H1 (cell line): ENCODE results near the gene CCDC197. TPM values are rescaled to one million over a fixed set of nuclear protein-coding genes. Genes with fewer than 3 reads are reported as not detected.

Experiments
- CTCF ChIA-PET: fragments of 300-600 bp; sonication (Branson Sonifier 250); formaldehyde crosslinking; loops from one replicate; lab custom pipeline; 2021; ENCODE audit not compliant: partially characterized antibody; lab: Charles Lee
- POLR2A ChIA-PET: fragments of 300-600 bp; sonication (Branson Sonifier 250); formaldehyde crosslinking; loops from one replicate; lab custom pipeline; 2021; ENCODE audit warnings: inconsistent platforms; ENCODE audit not compliant: partially characterized antibody; lab: Charles Lee
- DNase-seq, 2 experiments: peaks; one replicate each; pipeline versions ENCODE4 v3.0.0 to v3.0.0-alpha.2; 2010 to 2022; ENCODE audit warnings: low spot score in 2 of 2, low read depth in 1 of 2, mixed read lengths in 1 of 2
- FAIRE-seq: peaks from 2 replicates; lab custom pipeline; 2011; peaks lifted over from hg19 to GRCh38; lab: Jason Lieb, UNC
- H2AFZ ChIP-seq: 2 replicates; pipeline ENCODE4 v1.8.1; 2012; ENCODE audit warnings: low read length, inconsistent platforms
- H2AK5ac ChIP-seq: 2 replicates; pipeline ENCODE4 v1.6.1; 2013; ENCODE audit warnings: low read depth, low read length
- H2BK120ac ChIP-seq: replicated peaks from 2 replicates; pipeline ENCODE3; 2013; ENCODE audit warnings: low read depth, low read length, inconsistent platforms
- H2BK12ac ChIP-seq: 2 replicates; pipeline ENCODE4 v1.6.1; 2013; ENCODE audit warnings: low read depth, low read length
- H2BK15ac ChIP-seq: 2 replicates; pipeline ENCODE4 v1.6.1; 2013; ENCODE audit warnings: low read length
- H2BK20ac ChIP-seq: 2 replicates; pipeline ENCODE4 v1.6.1; 2013; ENCODE audit warnings: low read length
- H2BK5ac ChIP-seq: 2 replicates; pipeline ENCODE4 v1.6.1; 2013; ENCODE audit warnings: low read depth, low read length
- H3K14ac ChIP-seq: 2 replicates; pipeline ENCODE4 v1.6.1; 2013; ENCODE audit warnings: inconsistent platforms; ENCODE audit not compliant: insufficient read length
- H3K18ac ChIP-seq: 2 replicates; pipeline ENCODE4 v1.6.1; 2013; ENCODE audit warnings: low read length; ENCODE audit errors: extremely low read depth
- H3K23ac ChIP-seq: 2 replicates; pipeline ENCODE4 v1.6.1; 2013; ENCODE audit warnings: inconsistent platforms; ENCODE audit not compliant: insufficient read length
- H3K23me2 ChIP-seq: 2 replicates; pipeline ENCODE4 v1.6.1; 2013; ENCODE audit warnings: low read depth, low read length
- H3K27ac ChIP-seq: 2 replicates; pipeline ENCODE4 v1.6.1; 2011; ENCODE audit warnings: low read depth, low read length, inconsistent platforms
- H3K27me3 ChIP-seq, 4 experiments: replicated peaks in 1 of 4; 1 replicate in 1 of 4; 2 replicates in 3 of 4; pipeline versions ENCODE4 v1.6.1 to v1.8.1; 2011 to 2013; ENCODE audit warnings: low read length in 3 of 4, mild to moderate bottlenecking in 3 of 4, inconsistent platforms in 2 of 4, mixed read lengths in 2 of 4, moderate library complexity in 1 of 4; ENCODE audit not compliant: control insufficient read depth in 3 of 4, insufficient read depth in 3 of 4; ENCODE audit errors: extremely low read depth in 1 of 4
- H3K36me3 ChIP-seq, 4 experiments: 2 replicates each; pipeline versions ENCODE4 v1.6.1 to v1.8.1; 2011 to 2013; ENCODE audit warnings: mild to moderate bottlenecking in 4 of 4, low read length in 3 of 4, moderate library complexity in 2 of 4, control low read depth in 1 of 4, inconsistent platforms in 1 of 4; ENCODE audit not compliant: insufficient read depth in 4 of 4, control insufficient read depth in 2 of 4
- H3K4ac ChIP-seq: replicated peaks from 2 replicates; pipeline ENCODE3; 2013; ENCODE audit warnings: low read length, low read depth, mixed read lengths, inconsistent platforms; ENCODE audit not compliant: insufficient read length
- H3K4me1 ChIP-seq, 4 experiments: replicated peaks in 1 of 4; 1 replicate in 1 of 4; 2 replicates in 3 of 4; pipeline versions ENCODE4 v1.6.1 to v1.8.1; 2011 to 2013; ENCODE audit warnings: low read length in 3 of 4, inconsistent platforms in 2 of 4, mixed read lengths in 1 of 4; ENCODE audit not compliant: insufficient read depth in 4 of 4, control insufficient read depth in 3 of 4
- H3K4me2 ChIP-seq, 2 experiments: 2 replicates each; pipeline versions ENCODE4 v1.6.1 to v1.8.1; 2011 to 2013; ENCODE audit warnings: low read depth in 2 of 2, low read length in 2 of 2, control low read depth in 1 of 2, inconsistent platforms in 1 of 2, mild to moderate bottlenecking in 1 of 2; ENCODE audit not compliant: insufficient read depth in 1 of 2
- H3K4me3 ChIP-seq, 4 experiments: fragments of 200-600, 300-600 bp in 1 of 4; sonication (generic), shearing (Covaris generic), sonication (Bioruptor Twin) in 1 of 4; 2 replicates each; pipeline versions ENCODE4 v1.5.1 to v1.8.1; 2011 to 2016; ENCODE audit warnings: low read length in 4 of 4, low read depth in 3 of 4, control low read depth in 2 of 4, inconsistent platforms in 2 of 4, mild to moderate bottlenecking in 2 of 4, mixed read lengths in 1 of 4, moderate library complexity in 1 of 4; ENCODE audit not compliant: insufficient read depth in 2 of 4; ENCODE audit errors: extremely low read depth in 1 of 4
- H3K56ac ChIP-seq: replicated peaks from 2 replicates; pipeline ENCODE3; 2013; ENCODE audit warnings: low read depth, mild to moderate bottlenecking, mixed read lengths, low read length, inconsistent platforms; ENCODE audit not compliant: insufficient read length
- H3K79me1 ChIP-seq: 2 replicates; pipeline ENCODE4 v1.6.1; 2013; ENCODE audit warnings: low read depth, low read length, control low read depth
- H3K79me2 ChIP-seq, 2 experiments: 2 replicates each; pipeline versions ENCODE4 v1.6.1 to v1.8.1; 2012 to 2013; ENCODE audit warnings: low read length in 2 of 2, mild to moderate bottlenecking in 2 of 2, inconsistent platforms in 1 of 2; ENCODE audit not compliant: insufficient read depth in 2 of 2, control insufficient read depth in 1 of 2
- H3K9ac ChIP-seq, 4 experiments: replicated peaks in 1 of 4; 1 replicate in 1 of 4; 2 replicates in 3 of 4; pipeline versions ENCODE4 v1.6.1 to v1.8.1; 2011 to 2013; ENCODE audit warnings: low read depth in 3 of 4, low read length in 3 of 4, control low read depth in 2 of 4, mild to moderate bottlenecking in 2 of 4, moderate library complexity in 2 of 4, inconsistent platforms in 1 of 4; ENCODE audit errors: extremely low read depth in 1 of 4
- H3K9me3 ChIP-seq, 2 experiments: 2 replicates each; pipeline versions ENCODE4 v1.6.1 to v1.8.1; 2012 to 2013; ENCODE audit warnings: mild to moderate bottlenecking in 2 of 2, moderate library complexity in 2 of 2, control low read depth in 1 of 2, inconsistent platforms in 1 of 2, low read depth in 1 of 2, low read length in 1 of 2, mixed read lengths in 1 of 2; ENCODE audit not compliant: insufficient read depth in 2 of 2
- H4K20me1 ChIP-seq, 2 experiments: replicated peaks in 1 of 2; 2 replicates each; pipeline versions ENCODE3 to v1.8.1; 2011 to 2013; ENCODE audit warnings: inconsistent platforms in 2 of 2, low read length in 2 of 2, mild to moderate bottlenecking in 1 of 2; ENCODE audit not compliant: insufficient read depth in 2 of 2, control insufficient read depth in 1 of 2
- H4K5ac ChIP-seq: 2 replicates; pipeline ENCODE4 v1.6.1; 2013; ENCODE audit warnings: low read length, low read depth, mixed read lengths, inconsistent platforms; ENCODE audit not compliant: insufficient read length
- H4K8ac ChIP-seq: 2 replicates; pipeline ENCODE4 v1.8.0; 2013; ENCODE audit warnings: mild to moderate bottlenecking, moderate library complexity, low read length, inconsistent platforms; ENCODE audit not compliant: insufficient read depth; ENCODE audit errors: extremely low read depth
- H4K91ac ChIP-seq: replicated peaks from 2 replicates; pipeline ENCODE3; 2013; ENCODE audit warnings: low read length, mixed read lengths, inconsistent platforms; ENCODE audit not compliant: insufficient read length
- ASH2L ChIP-seq: fragments of 200-600, 300-600 bp; sonication (generic); IDR thresholded peaks from one replicate; pipeline ENCODE4 v1.7.1; 2017; ENCODE audit warnings: low read length
- BCL11A ChIP-seq, 2 experiments: IDR thresholded peaks; one replicate each; pipeline ENCODE4 v1.6.1; 2011; ENCODE audit warnings: low read depth in 2 of 2, low read length in 2 of 2, mild to moderate bottlenecking in 2 of 2
- CTBP2 ChIP-seq: IDR thresholded peaks from 2 replicates; pipeline ENCODE4 v1.7.0; 2011; ENCODE audit warnings: borderline replicate concordance, mild to moderate bottlenecking, moderate library complexity, mixed read lengths, low read length; ENCODE audit not compliant: insufficient read depth, insufficient read length
- GABPA ChIP-seq: IDR thresholded peaks from 2 replicates; pipeline ENCODE4 v1.6.1; 2011; ENCODE audit warnings: mild to moderate bottlenecking, low read length, moderate library complexity, borderline replicate concordance; ENCODE audit not compliant: insufficient read depth
- MAFK ChIP-seq: IDR thresholded peaks from 2 replicates; pipeline ENCODE4 v1.6.1; 2012; ENCODE audit warnings: low read depth, mild to moderate bottlenecking, improper control_type of control experiment, low read length
- MAX ChIP-seq: IDR thresholded peaks from 2 replicates; pipeline ENCODE4 v1.6.1; 2012; ENCODE audit warnings: inconsistent platforms
- PHF8 ChIP-seq: fragments of 200-600 bp; sonication (generic); conservative IDR thresholded peaks from 2 replicates; pipeline ENCODE4 v1.7.1; 2012; ENCODE audit warnings: low read depth, mild to moderate bottlenecking, inconsistent platforms, low read length, moderate library complexity
- SP2 ChIP-seq: IDR thresholded peaks from 2 replicates; pipeline ENCODE4 v1.6.1; 2012; ENCODE audit warnings: mild to moderate bottlenecking, low read length, inconsistent platforms
- SP4 ChIP-seq: IDR thresholded peaks from 2 replicates; pipeline ENCODE4 v1.6.1; 2012; ENCODE audit warnings: low read length, inconsistent platforms
- YY1 ChIP-seq: IDR thresholded peaks from 2 replicates; pipeline ENCODE4 v1.6.1; 2011; ENCODE audit warnings: low read depth, mild to moderate bottlenecking, low read length
- WGBS, 2 experiments: shearing (Covaris generic) in 1 of 2; methylation state at CpG; one replicate each; pipeline versions ENCODE4 v1.1.6 to v1.1.7; 2013 to 2015; ENCODE audit warnings: low lambda C conversion rate in 2 of 2, mixed read lengths in 2 of 2, inconsistent platforms in 1 of 2, low coverage in 1 of 2, missing lambda C conversion rate in 1 of 2; ENCODE audit not compliant: insufficient replicate concordance in 2 of 2, insufficient coverage in 1 of 2, insufficient read length in 1 of 2; ENCODE audit errors: extremely low coverage in 1 of 2, missing lambda C conversion rate in 1 of 2; 5-methylcytosine and 5-hydroxymethylcytosine counted together
- polyA plus RNA-seq, 7 experiments: library from polyadenylated mRNA; depleted of rRNA in 3 of 7; stranded (reverse) in 5 of 7; unstranded in 2 of 7; fragments of >200 nt in 5 of 7; fragments of 200-250 nt in 2 of 7; gene quantifications; 1 replicate in 5 of 7; 2 replicates in 1 of 7; 4 replicates in 1 of 7; pipeline versions ENCODE4 v1.2.1 to v1.2.3, GENCODE V29; 2011 to 2013; ENCODE audit warnings: missing spikeins in 2 of 7, mixed read lengths in 2 of 7
- total RNA-seq: library from RNA; stranded (reverse); fragmentation: NEBNext Ultra II Directional; extraction: Animal tissue kit (Norgen Biotek cat#: 25700); gene quantifications from 2 replicates; pipeline ENCODE4 v1.2.1, GENCODE V29; 2021

CCDC197 gene
- total and polyA plus RNA-seq, 2 of the 8 experiments (the other 6 are each of a cell fraction or from before 2014, with no cell fraction given), result not detected

GRCh38 chr14:94026173-94026888 lies 29.2 kb downstream of the CCDC197 start, which contains the start of gene OTUB2:
Gene OTUB2 (plus strand): TSS chr14:94026340. CDS start chr14:94026538, 198 bp downstream.
- peak within 1 kb of the TSS; percentile 45 to 82 (median 56) for H3K4me3 ChIP-seq
- peaks cover 3% of the 10 kb centered on the region for H3K79me1 ChIP-seq
- no peak within 1 kb of the TSS for H4K91ac ChIP-seq
- FAIRE-seq (peak; percentile 96), DNase-seq (peak; percentile 98 to 99)
- no peaks in the 10 kb centered on the region for H3K36me3 ChIP-seq
- 3% methylated on average over 37 of the region's 74 CpGs; no CpG with 5 or more reads in 1 of the 2 experiments for WGBS, 2 experiments
- H3K79me2 ChIP-seq, result no peaks in the 10 kb centered on the region
- peaks cover 0 to 22% (median 13%) of the 10 kb centered on the region in 4 experiments; a peak in 4 of 7 replicates for H3K4me1 ChIP-seq
- no peak within 1 kb of the TSS for H3K14ac ChIP-seq
- no peak within 1 kb of the TSS for H4K5ac ChIP-seq
- no peak within 1 kb of the TSS for H3K4ac ChIP-seq
- no peak within 1 kb of the TSS for H3K23ac ChIP-seq
- H2BK5ac ChIP-seq, result no peak within 1 kb of the TSS
- POLR2A ChIA-PET, result interaction anchor here (0.6 to 1.5 kb wide), 5 partner anchors 13 to 154 kb away, joined by 3 to 5 read pairs (median 3); partner anchors contain the start of gene PPP4R4
- H3K18ac ChIP-seq, result no peak within 1 kb of the TSS
- no peak within 1 kb of the TSS for H2BK120ac ChIP-seq
- H2AFZ ChIP-seq, result no peak within 1 kb of the TSS
- no peak within 1 kb of the TSS for H2BK20ac ChIP-seq
- H3K4me2 ChIP-seq, result peak within 1 kb of the TSS; percentile 64 to 75
- CTCF ChIA-PET, result interaction anchor here (0.7 to 3.9 kb wide), 8 partner anchors 9 to 110 kb away, joined by 3 to 23 read pairs (median 3); partner anchors contain the start of genes DDX24, IFI27L1 and IFI27L2
- peaks cover 5% of the 10 kb centered on the region; the same call in 1 of the 2 replicates for H3K23me2 ChIP-seq
- no peak within 1 kb of the TSS; the same call in 1 of the 2 replicates for H4K8ac ChIP-seq
- H2BK15ac ChIP-seq, result 0 out of 2 replicates have a peak within 1 kb of the TSS, but pooled peaks have one; percentile 81
- H3K27ac ChIP-seq, result no peak within 1 kb of the TSS
- H4K20me1 ChIP-seq, result no peaks in the 10 kb centered on the region
- no peaks in the 10 kb centered on the region for H3K9me3 ChIP-seq
- H2BK12ac ChIP-seq, result no peak within 1 kb of the TSS
- H2AK5ac ChIP-seq, result peak within 1 kb of the TSS; percentile 32; the same call in 1 of the 2 replicates
- H3K9ac ChIP-seq, result no peak within 1 kb of the TSS; a peak in 2 of 7 replicates
- H3K56ac ChIP-seq, result no peak within 1 kb of the TSS
- peaks cover 0 to 3% (median 3%) of the 10 kb centered on the region in 4 experiments; a peak in 2 of 7 replicates for H3K27me3 ChIP-seq
- TF ChIP-seq GABPA, result no peak
- TF ChIP-seq MAFK, result no peak
- TF ChIP-seq BCL11A (IDR thresholded peaks at IDR 0.05; ENCODE audit: low read depth in 2 of 2, low read length in 2 of 2), result no peak
- peak; percentile 88 for TF ChIP-seq SP4
- TF ChIP-seq YY1, result no peak
- TF ChIP-seq ASH2L, result peak; percentile 54
- TF ChIP-seq MAX, result peak; percentile 82
- no peak for TF ChIP-seq CTBP2
- TF ChIP-seq PHF8, result peak; percentile 27; the same call in 1 of the 2 replicates
- peak; percentile 84 for TF ChIP-seq SP2
